Common myeloid progenitor, CD34-positive (primary cell): ENCODE data around the gene DENND1A.

ENCODE experiments used
- CTCF ChIA-PET: fragments of 350-600 bp; sonication (Branson Sonifier 250); formaldehyde crosslinking; loops from one replicate; lab custom pipeline; 2021; ENCODE audit warnings: antibody characterized with exemption; lab: Charles Lee
- POLR2A ChIA-PET: fragments of 350-600 bp; sonication (Branson Sonifier 250); formaldehyde crosslinking; loops from one replicate; lab custom pipeline; 2021; ENCODE audit warnings: antibody characterized with exemption; lab: Charles Lee
- DNase-seq, 3 donors: peaks; one replicate each; pipeline versions ENCODE4 v3.0.0 to v3.0.0-alpha.2; 2013
- H3K27ac ChIP-seq, 2 experiments: 1 replicate in 1 of 2; 2 replicates in 1 of 2; pipeline ENCODE4 v1.7.0; 2013; ENCODE audit warnings: inconsistent platforms in 2 of 2, low read length in 2 of 2, mild to moderate bottlenecking in 2 of 2, low read depth in 1 of 2, moderate library complexity in 1 of 2; ENCODE audit not compliant: severe bottlenecking in 2 of 2, insufficient read depth in 1 of 2, poor library complexity in 1 of 2
- H3K27me3 ChIP-seq, 5 experiments: replicated peaks in 2 of 5; 1 replicate in 3 of 5; 2 replicates in 2 of 5; pipeline versions ENCODE4 v1.6.1 to v1.7.0; 2013; ENCODE audit warnings: low read length in 4 of 5, mild to moderate bottlenecking in 2 of 5, moderate library complexity in 2 of 5, inconsistent platforms in 1 of 5; ENCODE audit not compliant: insufficient read depth in 5 of 5, control insufficient read depth in 4 of 5
- H3K36me3 ChIP-seq, 4 experiments: 1 replicate in 2 of 4; 2 replicates in 2 of 4; pipeline versions ENCODE4 v1.6.1 to v1.7.0; 2013; ENCODE audit warnings: low read length in 3 of 4, control low read depth in 1 of 4, mild to moderate bottlenecking in 1 of 4; ENCODE audit not compliant: control insufficient read depth in 4 of 4, insufficient read depth in 4 of 4
- H3K4me1 ChIP-seq, 4 experiments: 1 replicate in 3 of 4; 2 replicates in 1 of 4; pipeline versions ENCODE4 v1.6.1 to v1.7.1; 2013; ENCODE audit warnings: low read length in 3 of 4, mild to moderate bottlenecking in 3 of 4, control low read depth in 1 of 4, inconsistent platforms in 1 of 4, moderate library complexity in 1 of 4; ENCODE audit not compliant: control insufficient read depth in 4 of 4, insufficient read depth in 4 of 4; ENCODE audit errors: control extremely low read depth in 1 of 4
- H3K4me3 ChIP-seq, 7 experiments: 1 replicate in 4 of 7; 2 replicates in 3 of 7; pipeline versions ENCODE4 v1.5.1 to v1.7.0; 2013; ENCODE audit warnings: mild to moderate bottlenecking in 7 of 7, low read length in 6 of 7, moderate library complexity in 6 of 7, inconsistent platforms in 2 of 7, low read depth in 2 of 7, control low read depth in 1 of 7; ENCODE audit not compliant: insufficient read depth in 4 of 7, control insufficient read depth in 1 of 7; ENCODE audit errors: extremely low read depth in 1 of 7
- H3K9me3 ChIP-seq, 5 experiments: 1 replicate in 4 of 5; 2 replicates in 1 of 5; pipeline versions ENCODE4 v1.6.1 to v1.7.1; 2013; ENCODE audit warnings: low read length in 4 of 5, mild to moderate bottlenecking in 2 of 5, inconsistent platforms in 1 of 5, low read depth in 1 of 5, moderate library complexity in 1 of 5; ENCODE audit not compliant: control insufficient read depth in 4 of 5, insufficient read depth in 2 of 5; ENCODE audit errors: control extremely low read depth in 1 of 5
- WGBS: methylation state at CpG from one replicate; pipeline ENCODE4 v1.1.5; 2013; ENCODE audit not compliant: insufficient coverage; 5-methylcytosine and 5-hydroxymethylcytosine counted together

Gene DENND1A

DNA sequence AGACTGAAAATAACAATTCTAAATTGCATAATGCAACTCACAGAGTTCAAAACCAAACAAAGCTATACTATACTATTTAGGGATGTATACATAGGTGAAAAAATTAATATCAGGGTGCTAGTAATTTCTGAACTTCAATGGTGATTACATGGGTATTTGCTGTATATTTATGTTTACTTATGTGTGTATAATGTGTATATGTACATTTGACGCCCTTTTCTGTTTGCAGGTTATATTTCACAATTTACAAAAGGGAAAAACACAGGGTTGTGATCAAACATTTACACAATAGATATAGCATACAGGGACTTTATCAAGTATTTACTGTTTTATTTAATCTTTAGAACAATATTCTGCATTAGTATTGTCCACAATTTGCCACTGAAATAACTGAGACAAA is 184.0 kb downstream of the DENND1A start:
- ChIA-PET CTCF (interaction anchor here (0.6 to 0.9 kb wide), 2 partner anchors 32 to 302 kb away, joined by 3 read pairs; no protein-coding TSS in a partner anchor), POLR2A (no interaction called here)
- peaks cover 0 to 11% (median 7%) of the 10 kb centered on the region in 4 experiments for H3K4me1 ChIP-seq
- H3K27me3 ChIP-seq = no peaks in the 10 kb centered on the region
- no peak for DNase-seq
- H3K36me3 ChIP-seq = no peaks in the 10 kb centered on the region
- H3K4me3 ChIP-seq = no peak overlapping the region
- H3K27ac ChIP-seq = no peak overlapping the region
- WGBS = no CpG with 5 or more reads among the region's 1 CpG
- no peaks in the 10 kb centered on the region for H3K9me3 ChIP-seq

DNA sequence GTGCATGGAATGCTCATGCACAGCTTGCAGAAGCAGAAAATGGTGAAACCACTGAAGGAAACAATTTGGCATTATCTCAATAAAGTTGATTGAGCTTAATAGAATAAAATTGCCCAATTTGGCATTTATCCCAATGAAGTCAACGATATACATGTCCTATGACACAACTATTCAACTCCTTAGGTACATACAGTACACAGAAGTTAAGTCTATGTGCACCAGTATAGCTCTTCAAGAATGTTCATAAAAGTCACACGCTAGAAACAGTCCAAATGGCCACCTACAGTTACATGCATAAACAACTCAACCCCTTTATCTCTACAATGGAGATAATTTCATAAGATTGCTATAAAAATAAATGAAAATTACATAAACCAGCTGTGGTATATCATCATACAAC is 184.5 kb downstream of the DENND1A start:
- whole genome bisulfite sequencing = 86% methylated on average over 1 of the region's 2 CpGs
- CTCF ChIA-PET = interaction anchor here (0.9 kb wide), 1 partner anchor 32 kb away, joined by 3 read pairs; no protein-coding TSS in a partner anchor

GRCh38 chr9:123743737-123744136 is 186.2 kb downstream of the DENND1A start:
- Histone ChIP-seq H3K4me1 (peaks cover 0 to 5% (median 3%) of the 10 kb centered on the region in 4 experiments), H3K9me3 (no peaks in the 10 kb centered on the region), H3K36me3 (no peaks in the 10 kb centered on the region), H3K27ac (no peak overlapping the region), H3K27me3 (no peaks in the 10 kb centered on the region), H3K4me3 (no peak overlapping the region)
- ChIA-PET CTCF (no interaction called here), POLR2A (interaction anchor here (0.6 kb wide), 1 partner anchor 11 kb away, joined by 6 read pairs; no protein-coding TSS in a partner anchor)
- whole genome bisulfite sequencing = 100% methylated on average over 2 of the region's 4 CpGs
- DNase-seq = no peak

More for the DNA sequence above, 184.5 kb downstream of the DENND1A start:
- no peak overlapping the region for H3K4me3 ChIP-seq
- DNase-seq = no peak
- H3K4me1 ChIP-seq = peaks cover 0 to 12% (median 9%) of the 10 kb centered on the region in 4 experiments
- H3K27me3 ChIP-seq = no peaks in the 10 kb centered on the region
- POLR2A ChIA-PET = no interaction called here
- no peaks in the 10 kb centered on the region for H3K36me3 ChIP-seq
- no peaks in the 10 kb centered on the region for H3K9me3 ChIP-seq
- H3K27ac ChIP-seq = no peak overlapping the region

DNA sequence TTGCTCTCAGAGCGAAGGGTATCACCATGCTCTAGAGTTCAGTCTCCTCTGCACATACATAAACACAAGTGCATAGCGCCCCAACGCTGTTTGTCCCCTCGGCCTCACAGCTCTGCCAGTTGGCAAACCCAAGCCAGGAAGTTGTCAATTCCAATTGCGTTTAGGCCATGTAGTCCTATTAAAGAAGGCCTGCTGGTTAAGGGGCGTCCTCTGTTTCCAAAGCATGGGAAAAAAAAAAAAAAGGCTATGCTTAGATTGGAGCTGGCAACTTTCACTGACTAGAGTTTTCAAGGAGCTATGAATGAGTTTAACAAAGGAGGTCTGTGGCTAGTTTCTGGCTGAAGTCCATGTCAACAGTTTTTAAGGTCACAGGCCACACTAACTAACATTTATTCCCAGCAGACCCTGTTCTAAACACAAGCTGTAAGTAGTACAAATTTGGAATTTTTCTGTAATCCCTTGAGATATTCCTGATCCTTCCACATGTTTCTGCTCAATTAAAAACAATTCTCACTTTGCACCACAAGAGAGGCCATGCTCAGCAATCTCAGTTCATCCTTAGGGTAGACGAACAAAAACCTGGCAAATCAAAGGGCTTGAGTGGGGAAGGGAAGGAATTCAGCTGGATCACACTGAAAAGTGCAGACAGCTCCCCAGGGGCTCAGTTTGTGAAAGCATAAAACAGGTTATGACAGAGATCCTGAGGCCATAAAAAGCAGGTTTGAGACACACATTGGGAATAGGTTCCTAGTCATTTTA is 187.7 kb downstream of the DENND1A start:
- Histone ChIP-seq H3K27me3 (no peaks in the 10 kb centered on the region), H3K4me3 (no peak overlapping the region), H3K36me3 (no peaks in the 10 kb centered on the region), H3K27ac (no peak overlapping the region), H3K9me3 (no peaks in the 10 kb centered on the region), H3K4me1 (peaks cover 0 to 8% (median 3%) of the 10 kb centered on the region in 4 experiments)
- ChIA-PET CTCF (no interaction called here), POLR2A (no interaction called here)
- DNase-seq = no peak
- WGBS = 95% methylated on average over 5 of the region's 7 CpGs

GRCh38 chr9:123741214-123741613 is 188.7 kb downstream of the DENND1A start:
- no peaks in the 10 kb centered on the region for H3K27me3 ChIP-seq
- no peak overlapping the region for H3K4me3 ChIP-seq
- peaks cover 0 to 8% (median 3%) of the 10 kb centered on the region in 4 experiments for H3K4me1 ChIP-seq
- ChIA-PET CTCF (no interaction called here), POLR2A (interaction anchor here (0.5 kb wide), 1 partner anchor 377 kb away, joined by 3 read pairs; no protein-coding TSS in a partner anchor)
- no peaks in the 10 kb centered on the region for H3K36me3 ChIP-seq
- H3K9me3 ChIP-seq = no peaks in the 10 kb centered on the region
- WGBS = no CpG with 5 or more reads among the region's 3 CpGs
- DNase-seq = peak; percentile 6 to 46 (median 25)
- H3K27ac ChIP-seq = no peak overlapping the region

- Histone ChIP-seq H3K4me1 (peaks cover 0 to 8% (median 3%) of the 10 kb centered on the region in 4 experiments), H3K27ac (no peak overlapping the region), H3K36me3 (no peaks in the 10 kb centered on the region), H3K27me3 (no peaks in the 10 kb centered on the region), H3K9me3 (no peaks in the 10 kb centered on the region), H3K4me3 (no peak overlapping the region)
- ChIA-PET CTCF (interaction anchor here (0.6 kb wide), 1 partner anchor 15 kb away, joined by 3 read pairs; no protein-coding TSS in a partner anchor), POLR2A (no interaction called here)
- 90% methylated on average over 2 of the region's 2 CpGs for WGBS
- DNase-seq = no peak
Observed at GRCh38 chr9:123739902-123740301, 190.0 kb downstream of the DENND1A start.

- no peaks in the 10 kb centered on the region for H3K36me3 ChIP-seq
- ChIA-PET POLR2A (no interaction called here), CTCF (no interaction called here)
- H3K9me3 ChIP-seq = no peaks in the 10 kb centered on the region
- H3K27me3 ChIP-seq = no peaks in the 10 kb centered on the region
- no peak overlapping the region for H3K4me3 ChIP-seq
- 100% methylated on average over 1 of the region's 1 CpG for WGBS
- H3K27ac ChIP-seq = no peak overlapping the region
- DNase-seq = no peak
- peaks cover 0 to 8% (median 3%) of the 10 kb centered on the region in 4 experiments for H3K4me1 ChIP-seq
Observed at GRCh38 chr9:123739387-123739786, 190.5 kb downstream of the DENND1A start.
